Measurements from ENCODE around the gene C6orf47. TPM values are rescaled to one million over a fixed set of nuclear protein-coding genes. Genes with fewer than 3 reads are reported as not detected.

Gene C6orf47
- total and polyA plus RNA-seq, 2 experiments from 2014 or later, result 24.5 to 29.2 TPM

GRCh38 chr6:31621320-31621939, 39.1 kb downstream of the C6orf47 start:
- Histone ChIP-seq H3K27ac (peak overlapping the region; percentile 97), H3K27me3 (no peaks in the 10 kb centered on the region), H3K4me3 (peak overlapping the region; percentile 76), H3K36me3 (peaks cover 36% of the 10 kb centered on the region), H3K4me1 (ENCODE audit: low read depth) (peaks cover 4% of the 10 kb centered on the region), H3K9me3 (ENCODE audit: low read depth) (no peaks in the 10 kb centered on the region)
- TF ChIP-seq CTCF (IDR thresholded peaks at IDR 0.05; ENCODE audit: low read depth, low read length), result no peak
- DNase-seq (ENCODE audit: low read depth in 1 of 2, low spot score in 1 of 2), result no peak

- H3K4me1 ChIP-seq (ENCODE audit: low read depth), result peaks cover 4% of the 10 kb centered on the region
- peaks cover 29% of the 10 kb centered on the region for H3K36me3 ChIP-seq
- peak in 1 of 2 donors; percentile 86 for DNase-seq (ENCODE audit: low read depth in 1 of 2, low spot score in 1 of 2)
- H3K4me3 ChIP-seq, result peak within 1 kb of the TSS; percentile 76
- no peaks in the 10 kb centered on the region for H3K9me3 ChIP-seq (ENCODE audit: low read depth)
- H3K27ac ChIP-seq, result peak within 1 kb of the TSS; percentile 97
- H3K27me3 ChIP-seq, result no peaks in the 10 kb centered on the region
- no peak for TF ChIP-seq CTCF (IDR thresholded peaks at IDR 0.05; ENCODE audit: low read depth, low read length)
Measured at GRCh38 chr6:31620586-31621319, 39.8 kb downstream of the C6orf47 start, which contains the start of gene PRRC2A. Gene PRRC2A, plus strand, starts transcription at chr6:31620715. Its CDS starts 2,075 bp downstream, at chr6:31622790.

GRCh38 chr6:31619805-31620585, 40.6 kb downstream of the C6orf47 start:
- H3K9me3 ChIP-seq (ENCODE audit: low read depth), result no peaks in the 10 kb centered on the region
- no peaks in the 10 kb centered on the region for H3K27me3 ChIP-seq
- no peak for TF ChIP-seq CTCF (IDR thresholded peaks at IDR 0.05; ENCODE audit: low read depth, low read length)
- peak overlapping the region; percentile 97 for H3K27ac ChIP-seq
- peaks cover 21% of the 10 kb centered on the region for H3K36me3 ChIP-seq
- peaks cover 4% of the 10 kb centered on the region for H3K4me1 ChIP-seq (ENCODE audit: low read depth)
- DNase-seq (ENCODE audit: low read depth in 1 of 2, low spot score in 1 of 2), result peak; percentile 99 to 100
- peak overlapping the region; percentile 56 for H3K4me3 ChIP-seq

GRCh38 chr6:31617010-31617409, 43.6 kb downstream of the C6orf47 start:
- Histone ChIP-seq H3K27ac (no peak overlapping the region), H3K4me3 (no peak overlapping the region), H3K27me3 (no peaks in the 10 kb centered on the region), H3K36me3 (no peaks in the 10 kb centered on the region), H3K4me1 (ENCODE audit: low read depth) (peaks cover 4% of the 10 kb centered on the region), H3K9me3 (ENCODE audit: low read depth) (no peaks in the 10 kb centered on the region)
- no peak for DNase-seq (ENCODE audit: low read depth in 1 of 2, low spot score in 1 of 2)
- no peak for TF ChIP-seq CTCF (IDR thresholded peaks at IDR 0.05; ENCODE audit: low read depth, low read length)

GRCh38 chr6:31615748-31616147, 44.8 kb downstream of the C6orf47 start:
- Histone ChIP-seq H3K9me3 (ENCODE audit: low read depth) (no peaks in the 10 kb centered on the region), H3K4me3 (no peak overlapping the region), H3K4me1 (ENCODE audit: low read depth) (peaks cover 3% of the 10 kb centered on the region), H3K27ac (no peak overlapping the region), H3K27me3 (no peaks in the 10 kb centered on the region), H3K36me3 (no peaks in the 10 kb centered on the region)
- DNase-seq (ENCODE audit: low read depth in 1 of 2, low spot score in 1 of 2), result no peak
- TF ChIP-seq CTCF (IDR thresholded peaks at IDR 0.05; ENCODE audit: low read depth, low read length), result no peak

Data from cardiac muscle cell (in vitro differentiated cells and primary cell).